Naive thymus-derived CD8-positive, alpha-beta T cell (primary cell): ENCODE data around the gene EXOC3L4. TPM values are rescaled to one million over a fixed set of nuclear protein-coding genes. Genes with fewer than 3 reads are reported as not detected.

Experiments
- ATAC-seq, 2 donors: fragments of 150-1000 bp; cut with Tn5 transposase in 1 of 2; sonication (Bioruptor Pico), chemical (Tn5 transposase) in 1 of 2; 1 replicate in 1 of 2; 2 replicates in 1 of 2; pipeline ENCODE4 v1.10.0; 2021; ENCODE audit warnings: mild to moderate bottlenecking in 2 of 2, moderate library complexity in 2 of 2
- POLR2A ChIA-PET: fragments of 350-600 bp; sonication (Branson Sonifier 250); formaldehyde crosslinking; loops from one replicate; lab custom pipeline; 2021; ENCODE audit warnings: antibody characterized with exemption; lab: Charles Lee
- DNase-seq, 10 donors: peaks; one replicate each; pipeline versions ENCODE4 v3.0.0 to v3.0.0-alpha.2; 2020 to 2022
- H3K27ac Mint-ChIP-seq, 10 donors: one replicate each; pipeline ENCODE4 v1.8.0; 2020 to 2022; ENCODE audit warnings: mild to moderate bottlenecking in 10 of 10, mixed read lengths in 10 of 10, moderate library complexity in 4 of 10, inconsistent platforms in 1 of 10
- H3K27me3 Mint-ChIP-seq, 5 donors: one replicate each; pipeline ENCODE4 v1.8.0; 2021 to 2022; ENCODE audit warnings: mixed read lengths in 5 of 5
- H3K36me3 Mint-ChIP-seq, 3 donors: one replicate each; pipeline ENCODE4 v1.8.0; 2020 to 2022; ENCODE audit warnings: mixed read lengths in 3 of 3, mild to moderate bottlenecking in 2 of 3, inconsistent platforms in 1 of 3
- H3K4me1 Mint-ChIP-seq, 4 donors: one replicate each; pipeline ENCODE4 v1.8.0; 2021 to 2022; ENCODE audit warnings: mixed read lengths in 4 of 4
- H3K4me3 Mint-ChIP-seq, 10 donors: one replicate each; pipeline ENCODE4 v1.8.0; 2020 to 2022; ENCODE audit warnings: mild to moderate bottlenecking in 10 of 10, mixed read lengths in 10 of 10, moderate library complexity in 6 of 10, inconsistent platforms in 1 of 10
- H3K9me3 Mint-ChIP-seq, 9 donors: one replicate each; pipeline ENCODE4 v1.8.0; 2020 to 2022; ENCODE audit warnings: mixed read lengths in 9 of 9, mild to moderate bottlenecking in 3 of 9, inconsistent platforms in 1 of 9, moderate library complexity in 1 of 9
- polyA plus RNA-seq, 3 donors: library from polyadenylated mRNA; unstranded; fragments of 300-500 nt; fragmentation: Illumina TruSeq; gene quantifications; one replicate each; pipeline ENCODE4 v1.2.3, GENCODE V29; 2021
- total RNA-seq, 8 experiments: library from RNA in 2 of 8; stranded (reverse) in 2 of 8; gene quantifications; one replicate each; pipeline ENCODE4 v1.2.3 and lab custom pipeline; 2021 to 2026

EXOC3L4 gene
- total and polyA plus RNA-seq, 5 experiments from 2014 or later = not detected

DNA sequence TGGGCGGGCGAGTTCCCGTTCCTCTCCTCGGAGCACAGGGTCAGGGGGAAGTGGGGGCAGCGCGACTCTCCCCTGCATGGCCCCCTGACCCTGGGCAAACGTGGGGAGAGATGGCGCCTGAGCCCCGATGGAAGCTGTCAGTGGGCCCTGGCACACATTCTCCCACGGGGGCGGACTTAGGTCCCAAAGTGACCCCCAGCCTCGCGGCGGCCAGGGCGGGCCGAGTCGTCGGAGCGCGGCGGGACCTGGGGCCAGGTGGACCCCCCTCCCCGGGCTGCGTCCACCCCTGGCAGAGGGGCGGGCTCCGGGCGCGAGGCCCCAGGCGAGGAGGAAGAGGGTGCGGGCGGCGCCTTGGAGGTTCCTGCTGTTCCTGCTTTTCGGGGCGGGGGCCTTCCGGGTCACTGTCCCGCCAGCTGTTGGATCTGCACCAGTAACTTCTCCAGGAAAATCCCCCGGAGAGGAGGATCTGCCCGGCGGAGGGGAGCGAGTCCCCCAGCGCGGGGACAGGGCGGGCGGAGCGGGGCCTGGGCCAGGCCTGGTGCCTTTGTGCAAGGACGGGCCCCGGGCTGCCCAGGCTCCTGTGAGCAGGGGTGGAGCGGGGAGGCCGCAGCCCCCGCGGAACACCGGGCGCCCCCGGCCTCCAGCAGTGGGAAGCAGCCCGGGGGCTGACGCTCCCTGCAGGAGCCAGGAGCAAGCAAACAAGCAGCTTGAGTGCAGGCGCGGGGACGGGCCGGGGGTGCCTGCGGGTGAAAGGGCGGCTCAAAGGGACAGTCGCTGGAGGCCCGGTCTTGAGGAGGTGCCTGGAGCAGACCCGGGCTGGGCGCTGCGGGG is 44.0 kb downstream of the EXOC3L4 start:
- H3K36me3 Mint-ChIP-seq = no peaks in the 10 kb centered on the region
- no peak overlapping the region for H3K4me3 Mint-ChIP-seq
- POLR2A ChIA-PET = interaction anchor here (0.6 kb wide), 1 partner anchor 22 kb away, joined by 3 read pairs; no protein-coding TSS in a partner anchor
- H3K27me3 Mint-ChIP-seq = peaks cover 10 to 32% (median 27%) of the 10 kb centered on the region in 5 donors
- H3K4me1 Mint-ChIP-seq = peaks cover 5 to 16% (median 10%) of the 10 kb centered on the region in 4 donors
- no peaks in the 10 kb centered on the region for H3K9me3 Mint-ChIP-seq
- no peak overlapping the region for H3K27ac Mint-ChIP-seq
- no peak for DNase-seq
- ATAC-seq = no peak

DNA sequence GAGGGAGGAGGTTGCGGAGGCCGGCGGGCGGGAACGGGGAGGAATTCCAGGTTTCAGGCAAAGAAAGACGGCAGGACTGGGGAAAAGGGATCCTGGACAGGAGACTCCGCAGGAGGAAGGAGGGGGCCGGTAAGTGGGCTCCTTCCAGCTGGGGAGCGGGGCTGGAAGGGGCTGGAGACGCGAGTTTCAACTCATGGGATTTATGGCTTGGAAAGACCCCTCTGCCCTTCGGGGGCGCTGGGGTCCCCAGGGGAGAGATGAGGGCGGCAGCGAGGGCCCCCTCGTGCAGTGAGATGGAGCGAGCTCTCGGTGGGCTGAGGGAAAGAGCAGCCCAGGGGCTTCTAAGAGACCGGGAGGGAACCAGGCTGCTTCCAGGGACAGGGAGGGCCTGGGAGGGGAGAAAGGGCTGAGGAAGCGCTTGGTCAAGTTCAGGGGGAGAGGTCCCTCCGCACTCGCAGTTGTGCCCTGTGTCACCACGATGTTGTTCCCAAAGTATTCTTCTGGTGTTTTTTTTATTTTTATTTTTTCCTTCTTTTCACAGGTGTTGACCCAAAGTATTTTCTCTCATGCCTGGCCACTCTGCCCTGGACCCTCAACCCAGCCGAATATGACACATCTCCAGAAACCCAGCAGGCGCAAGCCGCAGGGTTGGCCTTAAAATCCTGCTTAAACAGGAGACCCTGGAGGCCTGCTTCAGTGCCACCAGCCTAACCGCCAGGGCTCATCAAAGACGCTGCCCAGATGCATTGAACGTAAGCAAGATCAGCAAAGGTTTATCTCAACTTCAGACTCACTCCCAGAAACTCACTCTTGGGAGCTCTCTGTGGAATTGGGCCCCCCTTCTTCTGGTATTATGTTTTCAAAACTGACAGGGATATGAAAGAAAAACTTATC is 44.9 kb downstream of the EXOC3L4 start:
- no peak for ATAC-seq
- DNase-seq = peak in 1 of 10 donors; percentile 52
- no peak overlapping the region for H3K4me3 Mint-ChIP-seq
- POLR2A ChIA-PET = no interaction called here
- peaks cover 13 to 35% (median 33%) of the 10 kb centered on the region in 5 donors for H3K27me3 Mint-ChIP-seq
- no peaks in the 10 kb centered on the region for H3K9me3 Mint-ChIP-seq
- H3K36me3 Mint-ChIP-seq = no peaks in the 10 kb centered on the region
- peaks cover 5 to 16% (median 10%) of the 10 kb centered on the region in 4 donors for H3K4me1 Mint-ChIP-seq
- no peak overlapping the region for H3K27ac Mint-ChIP-seq

DNA sequence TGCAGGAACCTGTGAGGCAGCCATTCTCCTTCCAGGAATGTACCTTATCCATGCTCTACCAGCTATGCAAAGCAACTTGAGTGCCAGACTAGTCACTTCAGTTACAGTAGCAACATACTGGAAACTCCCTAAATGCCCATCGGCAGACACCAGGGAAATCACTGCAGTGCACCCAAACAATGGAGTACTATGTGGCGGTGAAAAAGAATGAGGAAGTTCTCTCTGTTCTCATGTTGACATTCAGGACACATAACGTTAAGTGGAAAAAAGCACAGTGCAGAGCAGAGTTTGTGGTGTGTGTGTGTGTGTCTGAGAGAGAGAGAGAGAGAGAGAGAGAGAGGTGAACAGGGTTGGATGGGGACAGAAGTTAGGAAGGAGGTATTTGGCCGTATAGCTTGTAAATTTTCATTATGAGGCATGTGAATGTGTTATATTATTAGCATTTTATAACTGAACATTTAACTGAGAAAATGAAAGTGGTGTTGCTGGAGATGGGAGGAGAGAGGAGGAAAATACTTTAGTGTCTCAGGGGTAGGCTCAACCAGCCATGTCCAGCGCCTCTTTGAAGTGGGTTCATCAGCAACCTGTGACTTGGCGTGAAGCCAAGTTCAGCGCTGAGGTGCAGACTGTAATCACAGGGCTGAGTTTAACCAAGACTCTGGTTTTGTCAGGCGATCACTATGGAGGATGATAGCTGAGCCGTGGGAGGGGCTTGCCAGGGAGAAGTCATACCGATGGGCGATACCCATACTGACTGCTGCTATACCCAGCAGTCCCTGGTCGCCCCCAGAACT is 46.0 kb downstream of the EXOC3L4 start:
- H3K36me3 Mint-ChIP-seq = no peaks in the 10 kb centered on the region
- H3K9me3 Mint-ChIP-seq = no peaks in the 10 kb centered on the region
- peak overlapping the region in 1 of 10 donors; percentile 7 for H3K27ac Mint-ChIP-seq
- peak in 1 of 10 donors; percentile 37 for DNase-seq
- POLR2A ChIA-PET = no interaction called here
- peaks cover 13 to 35% (median 34%) of the 10 kb centered on the region in 5 donors for H3K27me3 Mint-ChIP-seq
- peak in 1 of 2 donors; percentile 35 for ATAC-seq
- peak overlapping the region in 6 of 10 donors; percentile 20 to 76 (median 44) for H3K4me3 Mint-ChIP-seq
- peaks cover 5 to 16% (median 10%) of the 10 kb centered on the region in 4 donors for H3K4me1 Mint-ChIP-seq

DNA sequence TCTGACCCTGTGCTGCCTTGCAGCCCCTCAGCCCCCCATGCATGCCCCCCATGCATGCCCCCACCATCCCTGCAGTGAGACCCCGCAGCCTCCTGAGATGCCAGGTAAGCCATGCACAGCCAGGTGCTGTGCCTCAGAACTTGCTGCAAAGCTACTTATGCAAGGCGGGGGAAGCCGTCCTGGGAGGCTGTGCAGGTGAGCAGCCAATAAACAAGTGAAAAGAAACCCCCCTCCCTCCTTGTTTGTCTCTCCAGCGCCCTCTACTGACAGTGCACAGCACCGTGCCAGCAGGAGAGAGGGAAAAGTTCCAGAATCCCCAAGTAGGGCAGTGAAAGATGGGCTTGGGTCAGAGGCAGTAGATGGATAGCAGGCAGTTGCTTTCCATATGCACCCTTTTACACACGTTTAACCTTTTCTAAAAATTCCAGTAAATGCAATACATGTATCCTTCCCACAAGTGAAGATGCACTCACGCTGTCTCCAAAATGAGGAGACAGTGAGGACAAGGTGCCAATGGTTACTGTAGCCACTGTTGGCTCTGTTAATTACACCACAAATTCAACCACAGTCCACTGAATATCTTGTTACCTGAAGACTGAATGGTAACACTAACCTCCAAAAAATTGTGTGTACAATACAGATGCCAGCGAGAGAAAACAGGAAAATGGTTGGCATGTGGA is 46.7 kb downstream of the EXOC3L4 start:
- Mint-ChIP-seq H3K4me1 (peaks cover 7 to 16% (median 10%) of the 10 kb centered on the region in 4 donors), H3K27ac (peak overlapping the region in 1 of 10 donors; percentile 7), H3K36me3 (no peaks in the 10 kb centered on the region), H3K9me3 (no peaks in the 10 kb centered on the region), H3K27me3 (peaks cover 18 to 42% (median 38%) of the 10 kb centered on the region in 5 donors), H3K4me3 (peak overlapping the region in 1 of 10 donors; percentile 33)
- ATAC-seq = peak in 1 of 2 donors; percentile 44
- peak in 2 of 10 donors; percentile 15 to 50 for DNase-seq
- POLR2A ChIA-PET = no interaction called here

DNA sequence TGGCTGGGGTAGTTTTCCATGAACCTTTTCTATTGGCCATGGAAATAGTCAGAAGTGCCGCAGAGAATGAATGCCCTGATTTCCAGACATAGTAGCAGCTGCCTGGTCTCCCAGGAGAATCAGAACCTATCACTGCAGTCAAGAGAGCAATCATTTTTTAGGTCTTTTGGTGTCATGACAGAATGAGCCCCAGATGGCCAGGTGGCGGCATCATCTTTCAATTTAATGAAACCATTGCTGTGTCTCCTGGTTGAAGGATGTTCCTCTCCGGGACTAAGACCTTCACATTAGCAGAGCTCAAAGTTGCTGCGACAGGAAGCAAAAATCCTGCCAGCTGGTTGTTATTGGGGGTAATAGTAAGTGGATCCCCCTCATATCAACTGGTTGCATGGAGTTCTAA is 47.5 kb downstream of the EXOC3L4 start:
- H3K4me1 Mint-ChIP-seq = peaks cover 7 to 16% (median 10%) of the 10 kb centered on the region in 4 donors
- DNase-seq (peak in 1 of 10 donors; percentile 11), ATAC-seq (no peak)
- no peak overlapping the region for H3K27ac Mint-ChIP-seq
- H3K36me3 Mint-ChIP-seq = no peaks in the 10 kb centered on the region
- no peaks in the 10 kb centered on the region for H3K9me3 Mint-ChIP-seq
- POLR2A ChIA-PET = no interaction called here
- H3K4me3 Mint-ChIP-seq = no peak overlapping the region
- peaks cover 18 to 50% (median 42%) of the 10 kb centered on the region in 5 donors for H3K27me3 Mint-ChIP-seq

DNA sequence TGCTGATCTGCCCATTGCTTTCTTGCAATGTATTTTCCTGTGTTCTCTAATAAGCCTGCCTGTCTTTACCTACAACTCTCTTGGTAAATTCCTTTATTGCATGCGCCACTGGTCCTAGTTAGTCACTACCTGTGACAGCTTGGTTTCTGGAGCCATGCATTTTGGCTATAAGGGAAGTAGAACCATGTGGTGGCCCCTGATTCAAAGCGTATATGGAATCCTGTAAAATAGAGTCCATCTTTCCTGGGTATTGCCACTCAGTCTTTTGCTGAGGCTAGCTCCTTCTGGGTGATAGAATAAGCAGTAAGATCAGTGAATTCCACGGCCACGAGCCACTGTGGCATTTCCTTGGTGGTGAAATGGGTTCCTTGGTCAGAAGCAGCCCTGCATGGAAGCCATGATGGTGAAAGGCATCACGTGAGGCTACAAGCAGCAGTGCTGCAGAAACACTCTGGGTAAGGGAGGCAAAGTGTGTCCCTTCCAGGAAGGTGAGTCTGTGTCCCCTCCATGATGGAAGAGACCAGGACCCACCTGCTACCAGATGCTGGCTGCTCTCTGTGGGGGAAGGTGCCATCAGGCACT is 48.3 kb downstream of the EXOC3L4 start:
- POLR2A ChIA-PET = no interaction called here
- Mint-ChIP-seq H3K36me3 (no peaks in the 10 kb centered on the region), H3K27me3 (peaks cover 20 to 56% (median 40%) of the 10 kb centered on the region in 5 donors), H3K4me3 (no peak overlapping the region), H3K9me3 (no peaks in the 10 kb centered on the region), H3K27ac (no peak overlapping the region), H3K4me1 (peaks cover 7 to 16% (median 10%) of the 10 kb centered on the region in 4 donors)
- no peak for DNase-seq
- no peak for ATAC-seq

DNA sequence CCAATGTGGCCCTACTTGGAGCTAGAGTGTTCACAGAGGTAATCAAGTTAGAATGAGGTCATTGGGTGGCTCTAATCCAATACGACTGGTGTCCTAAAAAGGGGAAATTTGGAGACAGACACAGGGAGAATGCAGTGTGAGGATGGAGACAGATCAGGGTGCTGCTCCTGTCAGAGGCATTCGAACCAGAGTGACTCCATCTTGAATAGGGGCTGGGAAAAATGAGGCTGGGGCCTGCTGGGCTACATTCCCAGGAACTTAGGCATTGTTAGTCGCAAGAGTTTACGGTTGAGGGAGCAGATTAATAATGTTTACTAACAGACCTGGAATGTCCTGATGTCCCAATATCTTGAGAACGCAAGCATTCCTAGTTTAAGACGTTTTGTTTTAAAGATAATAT is 49.0 kb downstream of the EXOC3L4 start:
- POLR2A ChIA-PET = no interaction called here

DNA sequence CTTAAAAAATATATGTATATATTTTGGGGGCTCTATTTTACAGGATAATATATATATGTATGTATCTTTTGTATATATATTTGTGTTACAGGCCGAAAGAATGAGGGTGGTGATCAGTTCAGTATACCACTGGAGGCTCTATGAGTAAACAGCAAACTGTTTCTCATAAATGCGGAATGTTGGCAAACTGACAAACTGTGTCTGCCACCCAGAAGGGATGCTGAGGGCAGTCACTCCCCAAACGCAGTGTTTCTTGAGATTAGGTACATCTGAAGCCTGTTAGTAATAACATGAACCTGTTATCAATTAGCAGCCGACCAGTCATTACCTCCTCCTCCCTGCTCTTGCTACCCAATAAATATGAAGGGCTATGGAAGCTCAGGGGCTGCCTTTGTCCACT is 49.6 kb downstream of the EXOC3L4 start:
- H3K27ac Mint-ChIP-seq = no peak overlapping the region
- H3K9me3 Mint-ChIP-seq = no peaks in the 10 kb centered on the region
- POLR2A ChIA-PET = no interaction called here
- ATAC-seq (no peak), DNase-seq (peak in 1 of 10 donors; percentile 9)
- no peaks in the 10 kb centered on the region for H3K36me3 Mint-ChIP-seq
- no peak overlapping the region for H3K4me3 Mint-ChIP-seq
- peaks cover 7 to 16% (median 10%) of the 10 kb centered on the region in 4 donors for H3K4me1 Mint-ChIP-seq
- H3K27me3 Mint-ChIP-seq = peaks cover 20 to 56% (median 39%) of the 10 kb centered on the region in 5 donors

More for the DNA sequence above, 49.0 kb downstream of the EXOC3L4 start:
- ATAC-seq (no peak), DNase-seq (peak in 1 of 10 donors; percentile 0)
- H3K9me3 Mint-ChIP-seq = no peaks in the 10 kb centered on the region
- H3K27ac Mint-ChIP-seq = no peak overlapping the region
- peaks cover 7 to 16% (median 10%) of the 10 kb centered on the region in 4 donors for H3K4me1 Mint-ChIP-seq
- peaks cover 20 to 56% (median 39%) of the 10 kb centered on the region in 5 donors for H3K27me3 Mint-ChIP-seq
- H3K36me3 Mint-ChIP-seq = no peaks in the 10 kb centered on the region
- H3K4me3 Mint-ChIP-seq = no peak overlapping the region

DNA sequence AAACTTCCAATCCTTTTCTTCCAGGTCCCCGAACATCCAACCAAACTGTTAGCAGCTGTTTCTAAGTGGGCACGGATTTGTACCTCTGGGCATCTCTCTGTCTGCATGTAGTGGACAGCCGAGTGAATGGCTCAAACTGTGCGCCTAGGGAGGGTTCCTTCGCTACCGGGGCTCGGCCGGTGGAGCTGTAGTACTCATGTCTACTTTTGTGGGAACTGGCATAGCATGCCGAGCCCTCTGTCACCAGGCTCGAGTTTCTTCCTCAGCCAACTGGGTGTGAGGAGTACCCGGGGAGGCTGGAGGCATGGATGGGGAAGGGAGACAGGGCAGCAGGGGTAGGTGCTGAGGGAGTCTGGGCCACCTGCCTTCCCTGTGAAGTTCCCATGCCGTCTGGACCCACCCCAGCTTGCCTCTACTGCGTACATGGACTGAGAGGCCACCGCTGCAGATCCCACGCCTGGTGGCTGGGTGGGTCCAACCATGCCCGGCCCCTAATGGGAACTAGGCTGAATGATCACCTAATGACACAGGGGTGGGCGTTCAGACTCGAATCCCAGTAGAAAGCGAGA is 51.7 kb downstream of the EXOC3L4 start:
- H3K36me3 Mint-ChIP-seq = no peaks in the 10 kb centered on the region
- no peak overlapping the region for H3K4me3 Mint-ChIP-seq
- no peak for ATAC-seq
- POLR2A ChIA-PET = no interaction called here
- H3K27ac Mint-ChIP-seq = no peak overlapping the region
- peaks cover 19 to 54% (median 33%) of the 10 kb centered on the region in 5 donors for H3K27me3 Mint-ChIP-seq
- DNase-seq = no peak
- H3K9me3 Mint-ChIP-seq = no peaks in the 10 kb centered on the region
- H3K4me1 Mint-ChIP-seq = peaks cover 3 to 5% (median 3%) of the 10 kb centered on the region in 4 donors

DNA sequence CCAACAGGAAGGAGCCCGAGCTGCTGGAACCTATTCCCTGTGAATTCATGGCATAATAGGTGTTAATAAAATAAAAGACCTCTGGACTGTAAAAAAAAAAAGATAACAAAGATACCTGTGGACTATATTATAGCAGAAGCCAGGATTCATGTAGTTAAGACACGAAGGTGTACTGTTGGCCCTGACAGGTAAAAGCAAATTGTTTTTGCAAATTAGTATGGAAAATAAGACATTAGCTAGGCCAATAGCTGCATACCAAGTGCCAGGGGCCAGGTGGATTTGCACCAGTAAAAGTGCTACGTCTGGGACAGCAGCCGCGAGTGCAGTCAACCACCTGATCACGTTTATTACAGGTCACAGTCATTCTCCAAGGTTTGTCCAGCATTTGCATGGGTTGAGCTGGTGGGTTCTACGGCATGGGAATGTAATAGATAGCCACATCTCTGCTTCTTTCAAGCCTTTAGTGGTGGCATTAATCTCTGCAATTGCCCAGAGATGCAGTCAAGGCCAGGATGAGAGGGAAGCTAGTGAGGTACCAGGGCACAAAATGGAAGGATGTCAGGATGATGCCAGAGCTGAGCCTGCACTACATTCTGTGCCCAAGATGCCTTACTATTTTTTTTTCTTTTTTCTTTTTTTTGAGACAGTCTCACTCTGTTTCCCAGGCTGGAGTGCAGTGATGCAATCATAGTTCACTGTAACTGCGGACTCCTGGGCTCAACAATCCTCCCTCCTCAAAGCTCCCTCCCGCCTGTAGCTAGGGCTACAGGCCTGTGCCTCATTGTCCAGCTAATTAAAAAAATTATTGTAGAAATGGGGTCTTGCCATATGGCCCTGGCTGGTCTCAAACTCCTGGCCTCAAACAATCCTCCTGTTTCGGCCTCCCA is 55.1 kb downstream of the EXOC3L4 start:
- Mint-ChIP-seq H3K9me3 (no peaks in the 10 kb centered on the region), H3K4me1 (peaks cover 0 to 3% (median 0%) of the 10 kb centered on the region in 4 donors), H3K27ac (no peak overlapping the region), H3K4me3 (no peak overlapping the region), H3K36me3 (no peaks in the 10 kb centered on the region), H3K27me3 (peaks cover 3 to 21% (median 12%) of the 10 kb centered on the region in 5 donors)
- ATAC-seq (no peak), DNase-seq (no peak)
- POLR2A ChIA-PET = no interaction called here
